ENCODE results near the gene RALA. TPM values are rescaled to one million over a fixed set of nuclear protein-coding genes. Genes with fewer than 3 reads are reported as not detected.

Gene RALA
- polyA plus RNA-seq, 3 donors from 2014 or later = 28.9 to 33.7 (median 28.9) TPM

- peaks cover 0 to 3% (median 0%) of the 10 kb centered on the region in 3 donors for H3K36me3 Mint-ChIP-seq
- peaks cover 0 to 1% (median 0%) of the 10 kb centered on the region in 3 donors for H3K27me3 Mint-ChIP-seq (ENCODE audit: low read depth in 3 of 3)
- H3K4me3 Mint-ChIP-seq = no peak overlapping the region
- H3K9me3 Mint-ChIP-seq = no peaks in the 10 kb centered on the region
- DNase-seq = no peak
- H3K27ac Mint-ChIP-seq = no peak overlapping the region
- H3K4me1 Mint-ChIP-seq = peaks cover 25 to 66% of the 10 kb centered on the region in 2 donors
These were observed 19.5 kb downstream of the RALA start for GRCh38 chr7:39642896-39643295.

DNA sequence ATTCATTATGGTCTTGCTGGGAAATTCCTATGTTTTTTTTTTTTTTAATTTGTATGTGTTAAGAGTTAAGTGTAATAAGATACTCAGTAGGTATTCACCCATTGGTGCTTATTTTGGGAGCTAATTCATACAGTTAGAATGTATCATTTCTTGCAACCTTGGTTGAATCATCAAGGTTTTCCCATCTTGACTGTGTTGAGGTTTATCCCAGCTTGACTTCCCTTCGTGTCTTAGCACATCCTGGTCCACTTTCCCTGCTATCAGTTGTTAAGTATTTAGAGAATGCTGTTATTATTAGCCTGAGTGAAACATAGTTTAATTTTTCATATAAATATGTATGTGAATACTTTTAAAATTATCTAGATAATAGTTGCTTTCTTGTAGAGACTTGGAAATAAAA is 20.8 kb downstream of the RALA start:
- Mint-ChIP-seq H3K27me3 (ENCODE audit: low read depth in 3 of 3) (peaks cover 0 to 1% (median 0%) of the 10 kb centered on the region in 3 donors), H3K9me3 (no peaks in the 10 kb centered on the region), H3K4me3 (no peak overlapping the region), H3K36me3 (peaks cover 0 to 3% (median 0%) of the 10 kb centered on the region in 3 donors), H3K4me1 (peaks cover 17 to 58% of the 10 kb centered on the region in 2 donors), H3K27ac (no peak overlapping the region)
- DNase-seq = no peak

GRCh38 chr7:39645482-39646407 is 22.4 kb downstream of the RALA start:
- no peak overlapping the region for H3K4me3 Mint-ChIP-seq
- peak overlapping the region in 1 of 6 donors; percentile 36 for H3K27ac Mint-ChIP-seq
- peaks cover 8 to 58% of the 10 kb centered on the region in 2 donors for H3K4me1 Mint-ChIP-seq
- H3K36me3 Mint-ChIP-seq = peaks cover 0 to 3% (median 0%) of the 10 kb centered on the region in 3 donors
- no peak for DNase-seq
- no peaks in the 10 kb centered on the region for H3K9me3 Mint-ChIP-seq
- peaks cover 0 to 1% (median 0%) of the 10 kb centered on the region in 3 donors for H3K27me3 Mint-ChIP-seq (ENCODE audit: low read depth in 3 of 3)

GRCh38 chr7:39647816-39648215 is 24.4 kb downstream of the RALA start:
- H3K27ac Mint-ChIP-seq = no peak overlapping the region
- no peaks in the 10 kb centered on the region for H3K36me3 Mint-ChIP-seq
- peaks cover 5 to 40% of the 10 kb centered on the region in 2 donors for H3K4me1 Mint-ChIP-seq
- H3K4me3 Mint-ChIP-seq = no peak overlapping the region
- DNase-seq = no peak
- no peaks in the 10 kb centered on the region for H3K9me3 Mint-ChIP-seq
- H3K27me3 Mint-ChIP-seq (ENCODE audit: low read depth in 3 of 3) = peaks cover 0 to 1% (median 0%) of the 10 kb centered on the region in 3 donors

DNA sequence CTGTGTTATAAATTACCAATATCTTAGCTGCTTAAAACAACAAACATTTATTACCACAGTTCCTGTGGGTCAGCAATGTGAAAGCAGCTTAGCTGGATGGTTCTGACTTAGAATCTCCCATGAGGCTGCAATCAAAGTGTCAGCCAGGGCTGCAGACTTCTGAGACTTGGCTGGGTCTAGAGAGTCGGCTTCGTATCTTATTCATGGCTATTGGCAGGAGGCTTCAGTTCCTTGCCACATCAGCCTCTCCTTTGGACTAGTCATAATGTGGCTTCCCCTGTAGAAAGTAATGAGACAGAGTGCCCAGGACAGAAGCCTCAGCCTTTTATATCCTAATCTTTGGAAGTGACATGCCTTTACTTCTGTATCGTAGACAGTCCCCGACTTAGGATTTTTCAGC is 27.3 kb downstream of the RALA start:
- H3K27me3 Mint-ChIP-seq (ENCODE audit: low read depth in 3 of 3) = no peaks in the 10 kb centered on the region
- no peak for DNase-seq
- H3K4me1 Mint-ChIP-seq = peaks cover 4 to 39% of the 10 kb centered on the region in 2 donors
- no peaks in the 10 kb centered on the region for H3K9me3 Mint-ChIP-seq
- no peak overlapping the region for H3K4me3 Mint-ChIP-seq
- H3K36me3 Mint-ChIP-seq = peaks cover 3 to 4% (median 3%) of the 10 kb centered on the region in 3 donors
- H3K27ac Mint-ChIP-seq = no peak overlapping the region

GRCh38 chr7:39651265-39651664 is 27.9 kb downstream of the RALA start:
- Mint-ChIP-seq H3K9me3 (no peaks in the 10 kb centered on the region), H3K36me3 (peaks cover 3 to 4% (median 3%) of the 10 kb centered on the region in 3 donors), H3K27ac (no peak overlapping the region), H3K4me3 (no peak overlapping the region), H3K27me3 (ENCODE audit: low read depth in 3 of 3) (no peaks in the 10 kb centered on the region), H3K4me1 (peaks cover 4 to 44% of the 10 kb centered on the region in 2 donors)
- DNase-seq = no peak

DNA sequence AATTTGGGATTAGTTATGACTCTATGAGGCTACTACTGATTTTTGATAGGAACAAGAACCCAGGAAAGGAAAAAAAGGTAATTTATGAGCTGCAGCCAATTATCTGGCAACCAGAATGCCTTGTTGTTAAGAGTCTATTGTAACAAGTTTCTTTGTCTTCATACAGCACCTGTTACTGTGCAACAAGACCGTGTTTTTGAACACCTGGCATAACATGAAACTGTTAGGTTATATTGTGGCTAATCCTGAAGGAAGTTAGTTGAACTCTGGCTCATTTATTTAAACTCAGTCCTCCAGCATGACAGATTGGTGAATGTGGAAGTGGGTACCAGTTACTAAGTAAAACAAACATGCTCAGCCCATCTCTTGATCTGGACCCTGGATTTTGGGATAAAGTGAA is 33.0 kb downstream of the RALA start:
- H3K27me3 Mint-ChIP-seq (ENCODE audit: low read depth in 3 of 3) = no peaks in the 10 kb centered on the region
- DNase-seq = no peak
- H3K4me3 Mint-ChIP-seq = no peak overlapping the region
- no peak overlapping the region for H3K27ac Mint-ChIP-seq
- peaks cover 3 to 16% (median 11%) of the 10 kb centered on the region in 3 donors for H3K36me3 Mint-ChIP-seq
- peaks cover 3 to 41% of the 10 kb centered on the region in 2 donors for H3K4me1 Mint-ChIP-seq
- H3K9me3 Mint-ChIP-seq = no peaks in the 10 kb centered on the region

DNA sequence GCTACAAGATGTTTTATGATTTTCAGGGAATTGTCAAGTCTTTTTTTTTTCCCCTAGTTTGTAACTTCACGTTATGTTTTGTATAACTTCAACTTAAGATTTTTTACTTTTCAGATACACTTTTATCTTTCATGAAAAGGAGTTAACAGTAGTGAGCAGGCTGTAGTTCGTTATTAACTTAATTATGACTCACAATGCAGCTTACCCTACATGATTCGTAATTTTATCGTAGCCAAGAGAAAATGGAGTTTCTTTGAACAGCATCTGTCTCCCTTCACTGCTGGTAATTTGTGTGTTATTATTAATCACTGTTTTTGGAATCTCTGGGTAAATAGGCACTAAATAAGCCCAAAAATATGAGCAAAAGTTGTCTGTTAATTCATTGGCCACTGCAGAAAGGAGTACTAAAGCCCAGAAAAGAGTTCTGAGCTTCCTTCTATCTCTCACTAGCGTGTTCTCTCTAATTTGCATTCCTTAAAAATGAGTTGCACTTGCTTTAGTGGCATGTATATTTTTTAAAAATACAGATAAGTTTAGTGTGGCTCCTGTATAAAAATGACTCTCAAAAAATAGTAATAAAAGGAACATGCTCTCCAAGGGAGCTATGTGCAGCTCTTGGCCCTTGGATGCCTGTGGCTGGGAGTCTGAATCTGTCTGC is 36.1 kb downstream of the RALA start:
- H3K27me3 Mint-ChIP-seq (ENCODE audit: low read depth in 3 of 3) = peaks cover 0 to 2% (median 0%) of the 10 kb centered on the region in 3 donors
- H3K27ac Mint-ChIP-seq = no peak overlapping the region
- H3K4me1 Mint-ChIP-seq = peaks cover 5 to 52% of the 10 kb centered on the region in 2 donors
- no peak overlapping the region for H3K4me3 Mint-ChIP-seq
- no peaks in the 10 kb centered on the region for H3K9me3 Mint-ChIP-seq
- H3K36me3 Mint-ChIP-seq = peaks cover 3 to 25% (median 24%) of the 10 kb centered on the region in 3 donors
- DNase-seq = no peak

DNA sequence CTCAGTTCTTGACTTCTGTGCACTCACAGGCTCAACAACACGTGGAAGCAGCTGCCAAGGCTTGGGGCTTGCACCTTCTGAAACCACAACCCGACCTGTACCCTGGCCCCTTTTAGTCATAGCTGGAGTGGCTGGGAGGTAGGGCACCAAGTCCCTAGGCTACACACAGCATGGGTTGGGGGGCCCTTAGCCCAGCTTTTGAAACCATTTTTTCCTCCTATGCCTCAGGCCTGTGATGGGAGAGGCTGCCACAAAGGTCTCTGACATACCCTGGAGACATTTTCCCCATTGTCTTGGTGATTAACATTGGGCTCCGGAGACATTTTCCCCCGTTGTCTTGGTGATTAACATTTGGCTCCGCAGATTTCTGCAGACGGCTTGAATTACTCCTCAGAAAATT is 38.6 kb downstream of the RALA start:
- Mint-ChIP-seq H3K27me3 (ENCODE audit: low read depth in 3 of 3) (peaks cover 0 to 2% (median 0%) of the 10 kb centered on the region in 3 donors), H3K36me3 (peaks cover 0 to 27% (median 26%) of the 10 kb centered on the region in 3 donors), H3K4me3 (no peak overlapping the region), H3K4me1 (peaks cover 8 to 47% of the 10 kb centered on the region in 2 donors), H3K27ac (no peak overlapping the region), H3K9me3 (no peaks in the 10 kb centered on the region)
- DNase-seq = no peak

DNA sequence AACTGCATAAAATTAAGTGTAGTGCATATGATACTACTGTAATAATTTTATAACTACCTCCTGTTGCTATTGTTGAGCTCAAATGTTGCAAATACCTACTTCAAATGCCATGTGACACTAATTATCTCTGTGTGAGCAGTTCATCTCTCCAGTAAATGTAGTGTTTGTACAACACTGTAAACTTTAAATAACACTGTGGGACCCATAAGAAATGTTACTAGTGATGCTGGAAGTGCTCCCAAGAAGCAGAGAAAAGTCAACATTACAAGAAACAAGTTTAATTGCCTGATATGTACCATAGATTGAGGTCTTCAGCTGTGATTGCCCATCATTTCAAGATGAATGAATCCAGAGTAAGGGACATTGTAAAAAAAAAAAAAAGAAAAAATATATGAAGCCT is 39.9 kb downstream of the RALA start:
- Mint-ChIP-seq H3K27ac (no peak overlapping the region), H3K4me1 (peaks cover 11 to 52% of the 10 kb centered on the region in 2 donors), H3K4me3 (no peak overlapping the region), H3K9me3 (no peaks in the 10 kb centered on the region), H3K27me3 (ENCODE audit: low read depth in 3 of 3) (peaks cover 0 to 2% (median 0%) of the 10 kb centered on the region in 3 donors), H3K36me3 (peaks cover 0 to 26% (median 22%) of the 10 kb centered on the region in 3 donors)
- no peak for DNase-seq

DNA sequence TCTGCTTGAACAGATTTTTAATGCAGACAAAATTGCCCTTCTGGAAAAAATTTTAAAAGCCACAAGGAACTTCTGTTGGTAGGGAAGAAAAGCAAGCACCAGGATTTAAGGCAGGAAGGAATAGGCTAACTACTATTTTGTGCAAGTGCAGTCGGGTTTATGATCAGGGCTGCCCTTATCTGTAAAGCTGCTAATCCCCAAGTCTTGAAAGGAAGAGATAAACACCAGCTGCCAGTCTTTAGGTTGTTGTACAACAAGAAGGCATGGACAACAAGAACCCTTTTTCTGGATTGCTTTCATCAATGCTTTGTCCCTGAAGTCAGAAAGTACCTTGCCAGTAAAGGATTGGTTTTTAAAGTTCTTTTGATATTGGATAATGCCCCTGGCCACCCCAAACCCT is 40.7 kb downstream of the RALA start:
- Mint-ChIP-seq H3K4me1 (peaks cover 11 to 52% of the 10 kb centered on the region in 2 donors), H3K27me3 (ENCODE audit: low read depth in 3 of 3) (peaks cover 0 to 2% (median 0%) of the 10 kb centered on the region in 3 donors), H3K9me3 (no peaks in the 10 kb centered on the region), H3K4me3 (no peak overlapping the region), H3K27ac (no peak overlapping the region), H3K36me3 (peaks cover 0 to 26% (median 22%) of the 10 kb centered on the region in 3 donors)
- no peak for DNase-seq

- Mint-ChIP-seq H3K4me1 (peaks cover 11 to 55% of the 10 kb centered on the region in 2 donors), H3K27ac (no peak overlapping the region), H3K36me3 (peaks cover 0 to 26% (median 22%) of the 10 kb centered on the region in 3 donors)
These were observed 41.2 kb downstream of the RALA start for GRCh38 chr7:39664585-39664984.

GRCh38 chr7:39666562-39666961 is 43.2 kb downstream of the RALA start:
- H3K36me3 Mint-ChIP-seq = peaks cover 0 to 17% (median 13%) of the 10 kb centered on the region in 3 donors
- H3K27me3 Mint-ChIP-seq (ENCODE audit: low read depth in 3 of 3) = peaks cover 0 to 2% (median 0%) of the 10 kb centered on the region in 3 donors
- H3K9me3 Mint-ChIP-seq = no peaks in the 10 kb centered on the region
- peak overlapping the region in 1 of 6 donors; percentile 49 for H3K27ac Mint-ChIP-seq
- H3K4me3 Mint-ChIP-seq = no peak overlapping the region
- no peak for DNase-seq
- H3K4me1 Mint-ChIP-seq = peaks cover 9 to 51% of the 10 kb centered on the region in 2 donors

More at GRCh38 chr7:39664585-39664984, 41.2 kb downstream of the RALA start:
- peaks cover 0 to 2% (median 0%) of the 10 kb centered on the region in 3 donors for H3K27me3 Mint-ChIP-seq (ENCODE audit: low read depth in 3 of 3)
- no peak overlapping the region for H3K4me3 Mint-ChIP-seq
- H3K9me3 Mint-ChIP-seq = no peaks in the 10 kb centered on the region
- DNase-seq = no peak

All from immature natural killer cell (primary cell).